WTC11 (cell line): Measurements from ENCODE around the gene BORCS5. TPM values are rescaled to one million over a fixed set of nuclear protein-coding genes. Genes with fewer than 3 reads are reported as not detected.

ENCODE experiments used
- ATAC-seq: fragments of 200-7000 bp; cut with Tn5 transposase; 2 replicates; pipeline ENCODE4 v1.10.0; 2021; ENCODE audit warnings: mild to moderate bottlenecking, moderate library complexity
- CTCF ChIA-PET: fragments of 300-600 bp; sonication (Branson Sonifier 250); formaldehyde crosslinking; loops from one replicate; lab custom pipeline; 2021; ENCODE audit warnings: antibody characterized with exemption; lab: Charles Lee
- POLR2A ChIA-PET: fragments of 350-600 bp; sonication (Branson Sonifier 250); formaldehyde crosslinking; loops from one replicate; lab custom pipeline; 2021; ENCODE audit warnings: antibody characterized with exemption; lab: Charles Lee
- DNase-seq: peaks from one replicate; pipeline ENCODE4 v3.0.0; 2021; ENCODE audit warnings: low spot score
- H3K27ac Mint-ChIP-seq: 2 replicates; pipeline ENCODE4 v1.8.0; 2021; ENCODE audit warnings: mixed read lengths
- H3K27me3 Mint-ChIP-seq: 2 replicates; pipeline ENCODE4 v1.8.0; 2021; ENCODE audit warnings: low read depth, mild to moderate bottlenecking, moderate library complexity, mixed read lengths
- H3K36me3 Mint-ChIP-seq: 2 replicates; pipeline ENCODE4 v1.8.0; 2021; ENCODE audit warnings: mixed read lengths
- H3K4me1 Mint-ChIP-seq: 2 replicates; pipeline ENCODE4 v1.8.0; 2022; ENCODE audit warnings: mixed read lengths
- H3K4me3 Mint-ChIP-seq: 2 replicates; pipeline ENCODE4 v1.8.0; 2021; ENCODE audit warnings: mild to moderate bottlenecking, moderate library complexity, mixed read lengths
- H3K9me3 Mint-ChIP-seq: 2 replicates; pipeline ENCODE4 v1.8.0; 2021; ENCODE audit warnings: mixed read lengths
- CDX4 ChIP-seq: fragments of 250-450 bp; sonication (Bioruptor Pico); IDR thresholded peaks from 2 replicates; pipeline ENCODE4 v1.9.0; 2021; ENCODE audit warnings: moderate library complexity, mild to moderate bottlenecking, inconsistent platforms, borderline replicate concordance
- E2F1 ChIP-seq: sonication (generic); formaldehyde crosslinking; IDR thresholded peaks from 2 replicates; pipeline ENCODE4 v1.8.0; 2022; ENCODE audit warnings: mild to moderate bottlenecking, missing genetic modification reagents
- ELF4 ChIP-seq: sonication (generic); formaldehyde crosslinking; IDR thresholded peaks from 2 replicates; pipeline ENCODE4 v1.8.1; 2022; ENCODE audit warnings: low read depth, mild to moderate bottlenecking, moderate library complexity, missing genetic modification reagents
- FOXJ3 ChIP-seq: sonication (generic); formaldehyde crosslinking; IDR thresholded peaks from 2 replicates; pipeline ENCODE4 v1.9.0; 2021; ENCODE audit warnings: missing genetic modification reagents, mild to moderate bottlenecking, borderline replicate concordance
- GTF2I ChIP-seq: fragments of 250-450 bp; sonication (Bioruptor Pico); conservative IDR thresholded peaks from 2 replicates; pipeline ENCODE4 v1.4.0; 2021; ENCODE audit warnings: mild to moderate bottlenecking
- IRF2 ChIP-seq: sonication (generic); formaldehyde crosslinking; IDR thresholded peaks from 2 replicates; pipeline ENCODE4 v1.8.0; 2022; ENCODE audit warnings: low read depth, missing genetic modification reagents, borderline replicate concordance
- JAZF1 ChIP-seq: fragments of 250-450 bp; sonication (Bioruptor Pico); IDR thresholded peaks from 2 replicates; pipeline ENCODE4 v1.9.0; 2021; ENCODE audit warnings: moderate library complexity, mild to moderate bottlenecking, inconsistent platforms
- NR2C2 ChIP-seq: sonication (generic); formaldehyde crosslinking; IDR thresholded peaks from 2 replicates; pipeline ENCODE4 v1.8.0; 2022; ENCODE audit warnings: mild to moderate bottlenecking, missing genetic modification reagents
- NR3C1 ChIP-seq: sonication (generic); formaldehyde crosslinking; conservative IDR thresholded peaks from 2 replicates; pipeline ENCODE4 v1.8.1; 2023; ENCODE audit warnings: low read depth, mild to moderate bottlenecking, missing genetic modification reagents
- ZMAT4 ChIP-seq: fragments of 250-450 bp; sonication (Bioruptor Pico); IDR thresholded peaks from 2 replicates; pipeline ENCODE4 v1.9.0; 2021; ENCODE audit warnings: mild to moderate bottlenecking
- ZNF138 ChIP-seq: sonication (generic); formaldehyde crosslinking; conservative IDR thresholded peaks from 2 replicates; pipeline ENCODE4 v1.8.1; 2022; ENCODE audit warnings: mild to moderate bottlenecking, moderate library complexity, missing genetic modification reagents
- ZNF232 ChIP-seq: sonication (generic); formaldehyde crosslinking; IDR thresholded peaks from 2 replicates; pipeline ENCODE4 v1.8.0; 2022; ENCODE audit warnings: mild to moderate bottlenecking, missing genetic modification reagents
- ZNF317 ChIP-seq: sonication (generic); formaldehyde crosslinking; IDR thresholded peaks from 2 replicates; pipeline ENCODE4 v1.8.1; 2023; ENCODE audit warnings: low read depth, mild to moderate bottlenecking, moderate library complexity, missing genetic modification reagents, borderline replicate concordance
- ZNF671 ChIP-seq: fragments of 250-450 bp; sonication (Bioruptor Pico); IDR thresholded peaks from 2 replicates; pipeline ENCODE4 v1.8.0; 2021; ENCODE audit warnings: mild to moderate bottlenecking
- total RNA-seq: library from RNA; stranded (reverse); gene quantifications from 3 replicates; pipeline ENCODE4 v1.2.3, GENCODE V29; 2021
- TF ChIP-seq, protein P1 (sequence below): sonication (generic); formaldehyde crosslinking; IDR thresholded peaks from 2 replicates; pipeline ENCODE4 v1.8.1; 2023; ENCODE audit warnings: mild to moderate bottlenecking, moderate library complexity, missing genetic modification reagents
- TF ChIP-seq, protein P2 (sequence below): sonication (generic); formaldehyde crosslinking; IDR thresholded peaks from 2 replicates; pipeline ENCODE4 v1.8.1; 2022; ENCODE audit warnings: low read depth, mild to moderate bottlenecking, moderate library complexity, missing genetic modification reagents, borderline replicate concordance
- TF ChIP-seq, protein P3 (sequence below): sonication (generic); formaldehyde crosslinking; IDR thresholded peaks from 2 replicates; pipeline ENCODE4 v1.8.0; 2023; ENCODE audit warnings: mild to moderate bottlenecking, missing genetic modification reagents

Gene BORCS5
- total RNA-seq, 1 experiment from 2014 or later: 16.4 TPM

DNA sequence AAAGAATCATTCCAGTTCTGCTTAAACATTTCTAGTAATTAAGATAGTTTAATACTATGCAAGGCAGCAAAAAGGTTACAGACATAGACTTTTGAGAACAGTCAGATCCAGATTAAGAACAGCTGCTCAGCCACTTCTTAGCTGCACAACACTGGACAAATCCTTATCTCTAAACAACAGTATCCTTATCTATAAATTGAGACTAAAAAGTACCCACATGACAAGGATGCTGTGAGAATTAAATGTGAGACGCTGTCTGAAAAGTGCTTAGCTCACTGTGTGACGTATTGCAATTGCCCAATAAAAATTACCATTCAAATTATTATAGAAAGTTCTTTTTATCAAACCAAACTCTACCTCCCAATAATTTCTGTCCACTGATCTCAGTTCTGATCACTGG lies 35.5 kb downstream of the BORCS5 start:
- ATAC-seq (no peak), DNase-seq (no peak)
- Mint-ChIP-seq H3K4me1 (peaks cover 15% of the 10 kb centered on the region), H3K9me3 (peaks cover 3% of the 10 kb centered on the region; the same call in 1 of the 2 replicates), H3K36me3 (0 out of 2 replicates have a peak, but pooled peaks cover 3% of the 10 kb centered on the region), H3K27me3 (no peaks in the 10 kb centered on the region), H3K4me3 (no peak overlapping the region), H3K27ac (no peak overlapping the region)
- CTCF ChIA-PET: no interaction called here
- POLR2A ChIA-PET: interaction anchor here (0.6 kb wide), 1 partner anchor 276 kb away, joined by 3 read pairs; no protein-coding TSS in a partner anchor
- TF ChIP-seq, protein P1, sequence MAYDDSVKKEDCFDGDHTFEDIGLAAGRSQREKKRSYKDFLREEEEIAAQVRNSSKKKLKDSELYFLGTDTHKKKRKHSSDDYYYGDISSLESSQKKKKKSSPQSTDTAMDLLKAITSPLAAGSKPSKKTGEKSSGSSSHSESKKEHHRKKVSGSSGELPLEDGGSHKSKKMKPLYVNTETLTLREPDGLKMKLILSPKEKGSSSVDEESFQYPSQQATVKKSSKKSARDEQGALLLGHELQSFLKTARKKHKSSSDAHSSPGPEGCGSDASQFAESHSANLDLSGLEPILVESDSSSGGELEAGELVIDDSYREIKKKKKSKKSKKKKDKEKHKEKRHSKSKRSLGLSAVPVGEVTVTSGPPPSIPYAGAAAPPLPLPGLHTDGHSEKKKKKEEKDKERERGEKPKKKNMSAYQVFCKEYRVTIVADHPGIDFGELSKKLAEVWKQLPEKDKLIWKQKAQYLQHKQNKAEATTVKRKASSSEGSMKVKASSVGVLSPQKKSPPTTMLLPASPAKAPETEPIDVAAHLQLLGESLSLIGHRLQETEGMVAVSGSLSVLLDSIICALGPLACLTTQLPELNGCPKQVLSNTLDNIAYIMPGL: no peak
- TF ChIP-seq, protein P2, sequence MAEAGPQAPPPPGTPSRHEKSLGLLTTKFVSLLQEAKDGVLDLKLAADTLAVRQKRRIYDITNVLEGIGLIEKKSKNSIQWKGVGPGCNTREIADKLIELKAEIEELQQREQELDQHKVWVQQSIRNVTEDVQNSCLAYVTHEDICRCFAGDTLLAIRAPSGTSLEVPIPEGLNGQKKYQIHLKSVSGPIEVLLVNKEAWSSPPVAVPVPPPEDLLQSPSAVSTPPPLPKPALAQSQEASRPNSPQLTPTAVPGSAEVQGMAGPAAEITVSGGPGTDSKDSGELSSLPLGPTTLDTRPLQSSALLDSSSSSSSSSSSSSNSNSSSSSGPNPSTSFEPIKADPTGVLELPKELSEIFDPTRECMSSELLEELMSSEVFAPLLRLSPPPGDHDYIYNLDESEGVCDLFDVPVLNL: no peak
- no peak for TF ChIP-seq GTF2I (CRISPR knock-in tag)
- TF ChIP-seq, protein P3, sequence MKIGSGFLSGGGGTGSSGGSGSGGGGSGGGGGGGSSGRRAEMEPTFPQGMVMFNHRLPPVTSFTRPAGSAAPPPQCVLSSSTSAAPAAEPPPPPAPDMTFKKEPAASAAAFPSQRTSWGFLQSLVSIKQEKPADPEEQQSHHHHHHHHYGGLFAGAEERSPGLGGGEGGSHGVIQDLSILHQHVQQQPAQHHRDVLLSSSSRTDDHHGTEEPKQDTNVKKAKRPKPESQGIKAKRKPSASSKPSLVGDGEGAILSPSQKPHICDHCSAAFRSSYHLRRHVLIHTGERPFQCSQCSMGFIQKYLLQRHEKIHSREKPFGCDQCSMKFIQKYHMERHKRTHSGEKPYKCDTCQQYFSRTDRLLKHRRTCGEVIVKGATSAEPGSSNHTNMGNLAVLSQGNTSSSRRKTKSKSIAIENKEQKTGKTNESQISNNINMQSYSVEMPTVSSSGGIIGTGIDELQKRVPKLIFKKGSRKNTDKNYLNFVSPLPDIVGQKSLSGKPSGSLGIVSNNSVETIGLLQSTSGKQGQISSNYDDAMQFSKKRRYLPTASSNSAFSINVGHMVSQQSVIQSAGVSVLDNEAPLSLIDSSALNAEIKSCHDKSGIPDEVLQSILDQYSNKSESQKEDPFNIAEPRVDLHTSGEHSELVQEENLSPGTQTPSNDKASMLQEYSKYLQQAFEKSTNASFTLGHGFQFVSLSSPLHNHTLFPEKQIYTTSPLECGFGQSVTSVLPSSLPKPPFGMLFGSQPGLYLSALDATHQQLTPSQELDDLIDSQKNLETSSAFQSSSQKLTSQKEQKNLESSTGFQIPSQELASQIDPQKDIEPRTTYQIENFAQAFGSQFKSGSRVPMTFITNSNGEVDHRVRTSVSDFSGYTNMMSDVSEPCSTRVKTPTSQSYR: no peak
- no peak for TF ChIP-seq NR2C2 (CRISPR knock-in tag)
- no peak for TF ChIP-seq JAZF1
- TF ChIP-seq ZNF671 (CRISPR knock-in tag): no peak

GRCh38 chr12:12393171-12393570 lies 36.3 kb downstream of the BORCS5 start:
- ATAC-seq (no peak), DNase-seq (no peak)
- Mint-ChIP-seq H3K4me1 (peaks cover 12% of the 10 kb centered on the region), H3K9me3 (peaks cover 3% of the 10 kb centered on the region; the same call in 1 of the 2 replicates), H3K4me3 (no peak overlapping the region), H3K27me3 (no peaks in the 10 kb centered on the region), H3K27ac (no peak overlapping the region), H3K36me3 (0 out of 2 replicates have a peak, but pooled peaks cover 3% of the 10 kb centered on the region)
- TF ChIP-seq NR3C1 (CRISPR knock-in tag) (no peak), IRF2 (no peak), CDX4 (CRISPR knock-in tag) (no peak), ZNF232 (CRISPR knock-in tag) (no peak), FOXJ3 (CRISPR knock-in tag) (no peak), ZNF138 (no peak), ZMAT4 (CRISPR knock-in tag) (no peak), E2F1 (no peak), ZNF317 (no peak), ELF4 (CRISPR knock-in tag) (no peak)
- TF ChIP-seq, protein P1: no peak
- ChIA-PET CTCF (no interaction called here), POLR2A (no interaction called here)
